H1 (cell line): Measurements from ENCODE around the gene LONP2. TPM values are rescaled to one million over a fixed set of nuclear protein-coding genes. Genes with fewer than 3 reads are reported as not detected.

Source experiments
- CTCF ChIA-PET: fragments of 300-600 bp; sonication (Branson Sonifier 250); formaldehyde crosslinking; loops from one replicate; lab custom pipeline; 2021; ENCODE audit not compliant: partially characterized antibody; lab: Charles Lee
- POLR2A ChIA-PET: fragments of 300-600 bp; sonication (Branson Sonifier 250); formaldehyde crosslinking; loops from one replicate; lab custom pipeline; 2021; ENCODE audit warnings: inconsistent platforms; ENCODE audit not compliant: partially characterized antibody; lab: Charles Lee
- DNase-seq, 2 experiments: peaks; one replicate each; pipeline versions ENCODE4 v3.0.0 to v3.0.0-alpha.2; 2010 to 2022; ENCODE audit warnings: low spot score in 2 of 2, low read depth in 1 of 2, mixed read lengths in 1 of 2
- FAIRE-seq: peaks from 2 replicates; lab custom pipeline; 2011; peaks lifted over from hg19 to GRCh38; lab: Jason Lieb, UNC
- H2AFZ ChIP-seq: 2 replicates; pipeline ENCODE4 v1.8.1; 2012; ENCODE audit warnings: low read length, inconsistent platforms
- H2AK5ac ChIP-seq: 2 replicates; pipeline ENCODE4 v1.6.1; 2013; ENCODE audit warnings: low read depth, low read length
- H2BK120ac ChIP-seq: replicated peaks from 2 replicates; pipeline ENCODE3; 2013; ENCODE audit warnings: low read depth, low read length, inconsistent platforms
- H2BK12ac ChIP-seq: 2 replicates; pipeline ENCODE4 v1.6.1; 2013; ENCODE audit warnings: low read depth, low read length
- H2BK15ac ChIP-seq: 2 replicates; pipeline ENCODE4 v1.6.1; 2013; ENCODE audit warnings: low read length
- H2BK20ac ChIP-seq: 2 replicates; pipeline ENCODE4 v1.6.1; 2013; ENCODE audit warnings: low read length
- H2BK5ac ChIP-seq: 2 replicates; pipeline ENCODE4 v1.6.1; 2013; ENCODE audit warnings: low read depth, low read length
- H3K14ac ChIP-seq: 2 replicates; pipeline ENCODE4 v1.6.1; 2013; ENCODE audit warnings: inconsistent platforms; ENCODE audit not compliant: insufficient read length
- H3K18ac ChIP-seq: 2 replicates; pipeline ENCODE4 v1.6.1; 2013; ENCODE audit warnings: low read length; ENCODE audit errors: extremely low read depth
- H3K23ac ChIP-seq: 2 replicates; pipeline ENCODE4 v1.6.1; 2013; ENCODE audit warnings: inconsistent platforms; ENCODE audit not compliant: insufficient read length
- H3K23me2 ChIP-seq: 2 replicates; pipeline ENCODE4 v1.6.1; 2013; ENCODE audit warnings: low read depth, low read length
- H3K27ac ChIP-seq: 2 replicates; pipeline ENCODE4 v1.6.1; 2011; ENCODE audit warnings: low read depth, low read length, inconsistent platforms
- H3K27me3 ChIP-seq, 4 experiments: replicated peaks in 1 of 4; 1 replicate in 1 of 4; 2 replicates in 3 of 4; pipeline versions ENCODE4 v1.6.1 to v1.8.1; 2011 to 2013; ENCODE audit warnings: low read length in 3 of 4, mild to moderate bottlenecking in 3 of 4, inconsistent platforms in 2 of 4, mixed read lengths in 2 of 4, moderate library complexity in 1 of 4; ENCODE audit not compliant: control insufficient read depth in 3 of 4, insufficient read depth in 3 of 4; ENCODE audit errors: extremely low read depth in 1 of 4
- H3K36me3 ChIP-seq, 4 experiments: 2 replicates each; pipeline versions ENCODE4 v1.6.1 to v1.8.1; 2011 to 2013; ENCODE audit warnings: mild to moderate bottlenecking in 4 of 4, low read length in 3 of 4, moderate library complexity in 2 of 4, control low read depth in 1 of 4, inconsistent platforms in 1 of 4; ENCODE audit not compliant: insufficient read depth in 4 of 4, control insufficient read depth in 2 of 4
- H3K4ac ChIP-seq: replicated peaks from 2 replicates; pipeline ENCODE3; 2013; ENCODE audit warnings: low read length, low read depth, mixed read lengths, inconsistent platforms; ENCODE audit not compliant: insufficient read length
- H3K4me1 ChIP-seq, 4 experiments: replicated peaks in 1 of 4; 1 replicate in 1 of 4; 2 replicates in 3 of 4; pipeline versions ENCODE4 v1.6.1 to v1.8.1; 2011 to 2013; ENCODE audit warnings: low read length in 3 of 4, inconsistent platforms in 2 of 4, mixed read lengths in 1 of 4; ENCODE audit not compliant: insufficient read depth in 4 of 4, control insufficient read depth in 3 of 4
- H3K4me2 ChIP-seq, 2 experiments: 2 replicates each; pipeline versions ENCODE4 v1.6.1 to v1.8.1; 2011 to 2013; ENCODE audit warnings: low read depth in 2 of 2, low read length in 2 of 2, control low read depth in 1 of 2, inconsistent platforms in 1 of 2, mild to moderate bottlenecking in 1 of 2; ENCODE audit not compliant: insufficient read depth in 1 of 2
- H3K4me3 ChIP-seq, 4 experiments: fragments of 200-600, 300-600 bp in 1 of 4; sonication (generic), shearing (Covaris generic), sonication (Bioruptor Twin) in 1 of 4; 2 replicates each; pipeline versions ENCODE4 v1.5.1 to v1.8.1; 2011 to 2016; ENCODE audit warnings: low read length in 4 of 4, low read depth in 3 of 4, control low read depth in 2 of 4, inconsistent platforms in 2 of 4, mild to moderate bottlenecking in 2 of 4, mixed read lengths in 1 of 4, moderate library complexity in 1 of 4; ENCODE audit not compliant: insufficient read depth in 2 of 4; ENCODE audit errors: extremely low read depth in 1 of 4
- H3K56ac ChIP-seq: replicated peaks from 2 replicates; pipeline ENCODE3; 2013; ENCODE audit warnings: low read depth, mild to moderate bottlenecking, mixed read lengths, low read length, inconsistent platforms; ENCODE audit not compliant: insufficient read length
- H3K79me1 ChIP-seq: 2 replicates; pipeline ENCODE4 v1.6.1; 2013; ENCODE audit warnings: low read depth, low read length, control low read depth
- H3K79me2 ChIP-seq, 2 experiments: 2 replicates each; pipeline versions ENCODE4 v1.6.1 to v1.8.1; 2012 to 2013; ENCODE audit warnings: low read length in 2 of 2, mild to moderate bottlenecking in 2 of 2, inconsistent platforms in 1 of 2; ENCODE audit not compliant: insufficient read depth in 2 of 2, control insufficient read depth in 1 of 2
- H3K9ac ChIP-seq, 4 experiments: replicated peaks in 1 of 4; 1 replicate in 1 of 4; 2 replicates in 3 of 4; pipeline versions ENCODE4 v1.6.1 to v1.8.1; 2011 to 2013; ENCODE audit warnings: low read depth in 3 of 4, low read length in 3 of 4, control low read depth in 2 of 4, mild to moderate bottlenecking in 2 of 4, moderate library complexity in 2 of 4, inconsistent platforms in 1 of 4; ENCODE audit errors: extremely low read depth in 1 of 4
- H3K9me3 ChIP-seq, 2 experiments: 2 replicates each; pipeline versions ENCODE4 v1.6.1 to v1.8.1; 2012 to 2013; ENCODE audit warnings: mild to moderate bottlenecking in 2 of 2, moderate library complexity in 2 of 2, control low read depth in 1 of 2, inconsistent platforms in 1 of 2, low read depth in 1 of 2, low read length in 1 of 2, mixed read lengths in 1 of 2; ENCODE audit not compliant: insufficient read depth in 2 of 2
- H4K20me1 ChIP-seq, 2 experiments: replicated peaks in 1 of 2; 2 replicates each; pipeline versions ENCODE3 to v1.8.1; 2011 to 2013; ENCODE audit warnings: inconsistent platforms in 2 of 2, low read length in 2 of 2, mild to moderate bottlenecking in 1 of 2; ENCODE audit not compliant: insufficient read depth in 2 of 2, control insufficient read depth in 1 of 2
- H4K5ac ChIP-seq: 2 replicates; pipeline ENCODE4 v1.6.1; 2013; ENCODE audit warnings: low read length, low read depth, mixed read lengths, inconsistent platforms; ENCODE audit not compliant: insufficient read length
- H4K8ac ChIP-seq: 2 replicates; pipeline ENCODE4 v1.8.0; 2013; ENCODE audit warnings: mild to moderate bottlenecking, moderate library complexity, low read length, inconsistent platforms; ENCODE audit not compliant: insufficient read depth; ENCODE audit errors: extremely low read depth
- H4K91ac ChIP-seq: replicated peaks from 2 replicates; pipeline ENCODE3; 2013; ENCODE audit warnings: low read length, mixed read lengths, inconsistent platforms; ENCODE audit not compliant: insufficient read length
- BCL11A ChIP-seq, 2 experiments: IDR thresholded peaks; one replicate each; pipeline ENCODE4 v1.6.1; 2011; ENCODE audit warnings: low read depth in 2 of 2, low read length in 2 of 2, mild to moderate bottlenecking in 2 of 2
- BRCA1 ChIP-seq: IDR thresholded peaks from 2 replicates; pipeline ENCODE4 v1.6.1; 2012; ENCODE audit warnings: low read depth, low read length, improper control_type of control experiment
- CEBPB ChIP-seq: IDR thresholded peaks from 2 replicates; pipeline ENCODE4 v1.6.1; 2012; ENCODE audit warnings: low read depth, low read length
- CHD1 ChIP-seq: IDR thresholded peaks from 2 replicates; pipeline ENCODE4 v1.6.1; 2012; ENCODE audit warnings: low read depth, low read length, improper control_type of control experiment
- CREB1 ChIP-seq: IDR thresholded peaks from 2 replicates; pipeline ENCODE4 v1.6.1; 2012; ENCODE audit warnings: inconsistent platforms
- JUN ChIP-seq: IDR thresholded peaks from 2 replicates; pipeline ENCODE4 v1.6.1; 2011; ENCODE audit warnings: low read depth, mild to moderate bottlenecking, improper control_type of control experiment, low read length
- NANOG ChIP-seq: IDR thresholded peaks from 2 replicates; pipeline ENCODE4 v1.6.1; 2011; ENCODE audit warnings: low read length, low read depth, mild to moderate bottlenecking, inconsistent platforms; ENCODE audit not compliant: insufficient read depth, poor library complexity, severe bottlenecking
- POU5F1 ChIP-seq: IDR thresholded peaks from 2 replicates; pipeline ENCODE4 v1.6.1; 2011; ENCODE audit warnings: low read depth, mild to moderate bottlenecking, low read length, moderate library complexity
- RAD21 ChIP-seq, 2 experiments: IDR thresholded peaks in 1 of 2; conservative IDR thresholded peaks in 1 of 2; 2 replicates each; pipeline ENCODE4 v1.6.1; 2011; ENCODE audit warnings: low read depth in 2 of 2, low read length in 2 of 2, improper control_type of control experiment in 1 of 2, inconsistent platforms in 1 of 2, mild to moderate bottlenecking in 1 of 2, moderate library complexity in 1 of 2
- RFX5 ChIP-seq: IDR thresholded peaks from 2 replicates; pipeline ENCODE4 v1.6.1; 2011; ENCODE audit warnings: low read depth, low read length, improper control_type of control experiment, borderline replicate concordance
- SUZ12 ChIP-seq: fragments of 200-600 bp; sonication (generic); IDR thresholded peaks from 2 replicates; pipeline ENCODE4 v1.6.1; 2012; ENCODE audit warnings: mild to moderate bottlenecking, inconsistent platforms, low read length, moderate library complexity, mixed read lengths
- WGBS, 2 experiments: shearing (Covaris generic) in 1 of 2; methylation state at CpG; one replicate each; pipeline versions ENCODE4 v1.1.6 to v1.1.7; 2013 to 2015; ENCODE audit warnings: low lambda C conversion rate in 2 of 2, mixed read lengths in 2 of 2, inconsistent platforms in 1 of 2, low coverage in 1 of 2, missing lambda C conversion rate in 1 of 2; ENCODE audit not compliant: insufficient replicate concordance in 2 of 2, insufficient coverage in 1 of 2, insufficient read length in 1 of 2; ENCODE audit errors: extremely low coverage in 1 of 2, missing lambda C conversion rate in 1 of 2; 5-methylcytosine and 5-hydroxymethylcytosine counted together
- polyA plus RNA-seq, 7 experiments: library from polyadenylated mRNA; depleted of rRNA in 3 of 7; stranded (reverse) in 5 of 7; unstranded in 2 of 7; fragments of >200 nt in 5 of 7; fragments of 200-250 nt in 2 of 7; gene quantifications; 1 replicate in 5 of 7; 2 replicates in 1 of 7; 4 replicates in 1 of 7; pipeline versions ENCODE4 v1.2.1 to v1.2.3, GENCODE V29; 2011 to 2013; ENCODE audit warnings: missing spikeins in 2 of 7, mixed read lengths in 2 of 7
- total RNA-seq: library from RNA; stranded (reverse); fragmentation: NEBNext Ultra II Directional; extraction: Animal tissue kit (Norgen Biotek cat#: 25700); gene quantifications from 2 replicates; pipeline ENCODE4 v1.2.1, GENCODE V29; 2021
- TF ChIP-seq, protein P1 (sequence below): IDR thresholded peaks from 2 replicates; pipeline ENCODE4 v1.6.1; 2012; ENCODE audit warnings: inconsistent platforms

The LONP2 gene
- total and polyA plus RNA-seq, 2 of the 8 experiments (the other 6 are each of a cell fraction or from before 2014, with no cell fraction given): 8.1 to 23.1 TPM

DNA sequence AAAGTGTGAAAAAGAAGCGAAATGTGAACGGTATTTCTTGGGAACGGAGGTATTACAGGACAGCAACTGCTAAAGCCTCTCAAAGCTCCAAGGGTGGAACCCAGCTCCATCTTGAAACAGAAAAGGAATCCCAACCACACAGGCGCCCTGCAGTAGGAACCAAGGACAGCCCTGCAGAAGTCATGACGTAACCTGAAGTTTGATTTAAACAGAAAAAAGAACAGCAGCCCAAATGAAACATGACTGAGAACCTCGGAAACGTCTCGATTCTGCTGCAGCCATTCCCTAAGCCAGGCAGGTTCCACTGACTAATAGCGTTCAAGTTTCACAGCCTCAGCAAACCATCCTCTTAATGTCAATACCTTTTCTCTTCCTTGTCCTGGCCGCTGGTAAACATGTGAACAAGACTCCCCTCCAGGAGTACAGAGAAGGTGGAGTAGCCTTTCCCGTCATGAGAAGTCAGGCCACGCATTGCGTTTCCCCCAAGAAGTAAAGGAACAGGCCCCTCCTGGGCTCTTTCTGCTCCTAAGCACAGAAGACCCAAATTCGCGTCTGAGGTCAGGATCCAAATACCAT, 121.0 kb downstream of the LONP2 start:
- H2BK12ac ChIP-seq: peak overlapping the region; percentile 52; the same call in 1 of the 2 replicates
- no peaks in the 10 kb centered on the region for H3K27me3 ChIP-seq
- no peak overlapping the region for H3K4ac ChIP-seq
- no peak overlapping the region for H2BK120ac ChIP-seq
- peak overlapping the region; percentile 40; the same call in 1 of the 2 replicates for H2BK5ac ChIP-seq
- peaks cover 16% of the 10 kb centered on the region for H3K79me1 ChIP-seq
- no peaks in the 10 kb centered on the region for H3K9me3 ChIP-seq
- H2AFZ ChIP-seq: no peak overlapping the region
- peaks cover 12 to 25% of the 10 kb centered on the region in 2 experiments for H4K20me1 ChIP-seq
- peaks cover 32 to 96% of the 10 kb centered on the region in 2 experiments for H3K79me2 ChIP-seq
- 66% methylated on average over 15 of the region's 15 CpGs; no CpG with 5 or more reads in 1 of the 2 experiments for WGBS, 2 experiments
- H4K8ac ChIP-seq: peak overlapping the region; percentile 52; the same call in 1 of the 2 replicates
- no peak overlapping the region for H3K56ac ChIP-seq
- H3K9ac ChIP-seq: peak overlapping the region in 3 of 4 experiments; percentile 52 to 74 (median 60); a peak in 3 of 7 replicates
- H4K91ac ChIP-seq: no peak overlapping the region
- no peak overlapping the region for H4K5ac ChIP-seq
- H3K27ac ChIP-seq: no peak overlapping the region; the same call in 1 of the 2 replicates
- H2AK5ac ChIP-seq: no peak overlapping the region; the same call in 1 of the 2 replicates
- H3K4me3 ChIP-seq: peak overlapping the region; percentile 60 to 87 (median 74)
- H2BK15ac ChIP-seq: no peak overlapping the region
- H3K36me3 ChIP-seq: peaks cover 0 to 10% (median 1%) of the 10 kb centered on the region in 4 experiments; a peak in 3 of 8 replicates
- H3K23ac ChIP-seq: no peak overlapping the region
- CTCF ChIA-PET: interaction anchor here (0.5 to 2.8 kb wide), 10 partner anchors 9 to 265 kb away, joined by 3 to 19 read pairs (median 3); no protein-coding TSS in a partner anchor
- FAIRE-seq (no peak), DNase-seq (no peak)
- H3K23me2 ChIP-seq: peaks cover 7% of the 10 kb centered on the region
- H3K14ac ChIP-seq: no peak overlapping the region
- peaks cover 2 to 11% (median 6%) of the 10 kb centered on the region in 4 experiments; a peak in 5 of 7 replicates for H3K4me1 ChIP-seq
- H3K4me2 ChIP-seq: peak overlapping the region; percentile 93
- no peak overlapping the region for H2BK20ac ChIP-seq
- POLR2A ChIA-PET: interaction anchor here (0.7 to 8.9 kb wide), 17 partner anchors 9 to 1481 kb away, joined by 3 to 156 read pairs (median 5); partner anchors contain the start of gene SIAH1
- peak overlapping the region; percentile 92 for H3K18ac ChIP-seq
- no peak for TF ChIP-seq CEBPB
- TF ChIP-seq RFX5: no peak
- no peak for TF ChIP-seq BRCA1
- TF ChIP-seq POU5F1: no peak
- no peak for TF ChIP-seq JUN
- TF ChIP-seq RAD21 (IDR thresholded peaks at IDR 0.05 in 1 of 2, conservative IDR thresholded peaks at IDR 0.05 in 1 of 2; ENCODE audit: low read depth in 2 of 2, low read length in 2 of 2): no peak
- TF ChIP-seq CHD1: no peak
- no peak for TF ChIP-seq CREB1
- TF ChIP-seq NANOG: no peak
- TF ChIP-seq, protein P1, sequence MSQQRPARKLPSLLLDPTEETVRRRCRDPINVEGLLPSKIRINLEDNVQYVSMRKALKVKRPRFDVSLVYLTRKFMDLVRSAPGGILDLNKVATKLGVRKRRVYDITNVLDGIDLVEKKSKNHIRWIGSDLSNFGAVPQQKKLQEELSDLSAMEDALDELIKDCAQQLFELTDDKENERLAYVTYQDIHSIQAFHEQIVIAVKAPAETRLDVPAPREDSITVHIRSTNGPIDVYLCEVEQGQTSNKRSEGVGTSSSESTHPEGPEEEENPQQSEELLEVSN: no peak
- TF ChIP-seq BCL11A (IDR thresholded peaks at IDR 0.05; ENCODE audit: low read depth in 2 of 2, low read length in 2 of 2): no peak
- no peak for TF ChIP-seq SUZ12
